NOMO-1 (cell line): Measurements from ENCODE around the gene RNF5.
A peak's percentile ranks its signal among the peaks of the same experiment; 100 is the strongest.
"Not testable (repeated sequence)": the region's sequence is repeated elsewhere in the genome, so short reads cannot be mapped to it uniquely, and the experiment has no call there.

ENCODE experiments used
- DNase-seq, 2 experiments: peaks; one replicate each; lab custom pipeline; 2025; ENCODE audit not compliant: unreplicated experiment in 2 of 2; lab: John Stamatoyannopoulos, UW

Gene RNF5

GRCh38 chr6:32188381-32189068, 10.3 kb downstream of the RNF5 start:
- DNase-seq: no peak

GRCh38 chr6:32189069-32189741, 11.0 kb downstream of the RNF5 start:
- no peak for DNase-seq

- no peak for DNase-seq
Observed at GRCh38 chr6:32189742-32190053, 11.5 kb downstream of the RNF5 start.

GRCh38 chr6:32190054-32190851, 12.0 kb downstream of the RNF5 start, which contains the start of gene PBX2:
Gene PBX2 (minus strand): TSS chr6:32190202. CDS start chr6:32189915, 287 bp downstream.
- peak; percentile 87 to 91 for DNase-seq

GRCh38 chr6:32190911-32191677, 12.9 kb downstream of the RNF5 start:
- no peak for DNase-seq

- DNase-seq: no peak
Observed at GRCh38 chr6:32191696-32192607, 13.7 kb downstream of the RNF5 start.

GRCh38 chr6:32192608-32193039, 14.4 kb downstream of the RNF5 start, which contains the start of gene GPSM3:
Gene GPSM3 (minus strand): TSS chr6:32192643. CDS start chr6:32192513, 130 bp downstream.
- DNase-seq: peak; percentile 73 to 77

- not testable (repeated sequence) for DNase-seq
Observed at GRCh38 chr6:32193096-32193495, 14.9 kb downstream of the RNF5 start.

- DNase-seq: no peak
Observed at GRCh38 chr6:32194388-32194787, 16.2 kb downstream of the RNF5 start.

GRCh38 chr6:32194825-32195651, 16.8 kb downstream of the RNF5 start:
- peak; percentile 31 to 62 for DNase-seq

- peak; percentile 98 to 99 for DNase-seq
Observed at GRCh38 chr6:32195652-32195901, 17.4 kb downstream of the RNF5 start.

GRCh38 chr6:32195902-32196681, 17.9 kb downstream of the RNF5 start:
- peak; percentile 46 to 52 for DNase-seq

- DNase-seq: no peak
Observed at GRCh38 chr6:32196682-32197616, 18.7 kb downstream of the RNF5 start.

GRCh38 chr6:32198345-32198696, 20.1 kb downstream of the RNF5 start:
- no peak for DNase-seq

GRCh38 chr6:32198866-32199265, 20.7 kb downstream of the RNF5 start:
- DNase-seq: no peak

GRCh38 chr6:32200711-32201475, 22.7 kb downstream of the RNF5 start:
- no peak for DNase-seq

- no peak for DNase-seq
Observed at GRCh38 chr6:32202186-32202585, 24.0 kb downstream of the RNF5 start.
